Ascending aorta (tissue), 2 donors: ENCODE measurements around the gene PCSK5. TPM values are rescaled to one million over a fixed set of nuclear protein-coding genes. Genes with fewer than 3 reads are reported as not detected.
A peak's percentile ranks its signal among the peaks of the same experiment; 100 is the strongest.

Experiments
- DNase-seq, 2 donors: peaks; one replicate each; pipeline ENCODE4 v3.0.0-alpha.2; 2019; ENCODE audit warnings: low spot score in 2 of 2
- H3K27ac ChIP-seq, 2 donors: fragments of 200-600 bp; sonication (generic); one replicate each; pipeline ENCODE4 v1.5.1; 2016 to 2017; ENCODE audit warnings: mild to moderate bottlenecking in 1 of 2
- H3K27me3 ChIP-seq: fragments of 200-600 bp; sonication (generic); one replicate; pipeline ENCODE4 v1.5.1; 2017
- H3K36me3 ChIP-seq, 2 donors: fragments of 200-600 bp; sonication (generic); one replicate each; pipeline ENCODE4 v1.5.1; 2016
- H3K4me1 ChIP-seq, 2 donors: fragments of 200-600 bp; sonication (generic); one replicate each; pipeline ENCODE4 v1.5.1; 2016 to 2017; ENCODE audit warnings: mild to moderate bottlenecking in 1 of 2
- H3K4me3 ChIP-seq, 2 donors: fragments of 200-600 bp; sonication (generic); one replicate each; pipeline ENCODE4 v1.5.1; 2016 to 2017; ENCODE audit warnings: mild to moderate bottlenecking in 1 of 2
- H3K9me3 ChIP-seq, 2 donors: fragments of 200-600 bp; sonication (generic); one replicate each; pipeline ENCODE4 v1.5.1; 2016
- CTCF ChIP-seq, 3 experiments: fragments of 200-600 bp in 2 of 3; fragments of 450-650 bp in 1 of 3; sonication (generic) in 2 of 3; IDR thresholded peaks; one replicate each; pipeline ENCODE4 v1.5.1; 2016 to 2019; ENCODE audit warnings: antibody characterized with exemption in 3 of 3, mild to moderate bottlenecking in 1 of 3, moderate library complexity in 1 of 3
- intact Hi-C: fragments of 100-400 bp; cut with DNase I; formaldehyde crosslinking; loops from one replicate; pipeline ENCODE4 v1.15.1; 2023
- total RNA-seq: library from RNA; depleted of rRNA; stranded (reverse); fragments of >200 nt; gene quantifications from one replicate; pipeline ENCODE4 v1.1.0, GENCODE V29; 2016

Gene PCSK5
- total RNA-seq, 1 donor from 2014 or later: 66.3 TPM

GRCh38 chr9:76099516-76099915, 209.0 kb downstream of the PCSK5 start:
- no peaks in the 10 kb centered on the region for H3K9me3 ChIP-seq
- peaks cover 19 to 28% of the 10 kb centered on the region in 2 donors for H3K36me3 ChIP-seq
- DNase-seq: no peak
- H3K4me1 ChIP-seq: peaks cover 0 to 7% of the 10 kb centered on the region in 2 donors
- no peak for TF ChIP-seq CTCF (IDR thresholded peaks at IDR 0.05)
- H3K4me3 ChIP-seq: no peak overlapping the region
- no peak overlapping the region for H3K27ac ChIP-seq
- intact Hi-C loops: no loop called here
- no peaks in the 10 kb centered on the region for H3K27me3 ChIP-seq

GRCh38 chr9:76101075-76101474, 210.6 kb downstream of the PCSK5 start:
- intact Hi-C loops: loop anchor here (10.0 kb wide), 1 partner anchor 446 kb away; no protein-coding TSS in a partner anchor
- no peak overlapping the region for H3K27ac ChIP-seq

GRCh38 chr9:76101491-76101890, 211.0 kb downstream of the PCSK5 start:
- Histone ChIP-seq H3K27me3 (no peaks in the 10 kb centered on the region), H3K9me3 (no peaks in the 10 kb centered on the region), H3K36me3 (peaks cover 12 to 24% of the 10 kb centered on the region in 2 donors), H3K4me1 (peaks cover 0 to 17% of the 10 kb centered on the region in 2 donors), H3K27ac (no peak overlapping the region), H3K4me3 (no peak overlapping the region)
- intact Hi-C loops: loop anchor here (10.0 kb wide), 1 partner anchor 447 kb away; no protein-coding TSS in a partner anchor
- DNase-seq: no peak
- no peak for TF ChIP-seq CTCF (IDR thresholded peaks at IDR 0.05)

More at GRCh38 chr9:76101075-76101474, 210.6 kb downstream of the PCSK5 start:
- no peaks in the 10 kb centered on the region for H3K9me3 ChIP-seq
- no peak for TF ChIP-seq CTCF (IDR thresholded peaks at IDR 0.05)
- H3K4me1 ChIP-seq: peaks cover 0 to 15% of the 10 kb centered on the region in 2 donors
- no peak overlapping the region for H3K4me3 ChIP-seq
- DNase-seq: no peak
- H3K27me3 ChIP-seq: no peaks in the 10 kb centered on the region
- peaks cover 14 to 28% of the 10 kb centered on the region in 2 donors for H3K36me3 ChIP-seq

GRCh38 chr9:76101947-76102346, 211.5 kb downstream of the PCSK5 start:
- H3K4me1 ChIP-seq: peaks cover 0 to 21% of the 10 kb centered on the region in 2 donors
- H3K27ac ChIP-seq: peak overlapping the region in 1 of 2 donors; percentile 81

GRCh38 chr9:76103531-76104315, 213.2 kb downstream of the PCSK5 start:
- DNase-seq: no peak
- no peak for TF ChIP-seq CTCF (IDR thresholded peaks at IDR 0.05)
- intact Hi-C loops: loop anchor here (10.0 kb wide), 1 partner anchor 449 kb away; no protein-coding TSS in a partner anchor
- no peak overlapping the region for H3K4me3 ChIP-seq
- H3K36me3 ChIP-seq: peaks cover 0 to 7% of the 10 kb centered on the region in 2 donors
- H3K9me3 ChIP-seq: no peaks in the 10 kb centered on the region
- H3K27ac ChIP-seq: peak overlapping the region; percentile 81 to 87
- peaks cover 11 to 34% of the 10 kb centered on the region in 2 donors for H3K4me1 ChIP-seq
- H3K27me3 ChIP-seq: no peaks in the 10 kb centered on the region

More at GRCh38 chr9:76101947-76102346, 211.5 kb downstream of the PCSK5 start:
- intact Hi-C loops: loop anchor here (10.0 kb wide), 1 partner anchor 447 kb away; no protein-coding TSS in a partner anchor
- peaks cover 12 to 20% of the 10 kb centered on the region in 2 donors for H3K36me3 ChIP-seq
- H3K4me3 ChIP-seq: no peak overlapping the region
- H3K9me3 ChIP-seq: no peaks in the 10 kb centered on the region
- no peak for DNase-seq
- no peak for TF ChIP-seq CTCF (IDR thresholded peaks at IDR 0.05)
- H3K27me3 ChIP-seq: no peaks in the 10 kb centered on the region
